ENCODE results near the gene PACRG. TPM values are rescaled to one million over a fixed set of nuclear protein-coding genes. Genes with fewer than 3 reads are reported as not detected.

Gene PACRG
- total RNA-seq, 1 donor from 2014 or later, result 10.5 TPM

GRCh38 chr6:162846723-162847122, 118.9 kb downstream of the PACRG start:
- Histone ChIP-seq H3K27ac (replicated peaks) (no peak overlapping the region), H3K36me3 (no peaks in the 10 kb centered on the region), H3K27me3 (ENCODE audit: low read depth) (no peaks in the 10 kb centered on the region), H3K4me1 (peaks cover 7% of the 10 kb centered on the region), H3K9me3 (replicated peaks) (no peaks in the 10 kb centered on the region), H3K4me3 (no peak overlapping the region)
- TF ChIP-seq, protein P1, sequence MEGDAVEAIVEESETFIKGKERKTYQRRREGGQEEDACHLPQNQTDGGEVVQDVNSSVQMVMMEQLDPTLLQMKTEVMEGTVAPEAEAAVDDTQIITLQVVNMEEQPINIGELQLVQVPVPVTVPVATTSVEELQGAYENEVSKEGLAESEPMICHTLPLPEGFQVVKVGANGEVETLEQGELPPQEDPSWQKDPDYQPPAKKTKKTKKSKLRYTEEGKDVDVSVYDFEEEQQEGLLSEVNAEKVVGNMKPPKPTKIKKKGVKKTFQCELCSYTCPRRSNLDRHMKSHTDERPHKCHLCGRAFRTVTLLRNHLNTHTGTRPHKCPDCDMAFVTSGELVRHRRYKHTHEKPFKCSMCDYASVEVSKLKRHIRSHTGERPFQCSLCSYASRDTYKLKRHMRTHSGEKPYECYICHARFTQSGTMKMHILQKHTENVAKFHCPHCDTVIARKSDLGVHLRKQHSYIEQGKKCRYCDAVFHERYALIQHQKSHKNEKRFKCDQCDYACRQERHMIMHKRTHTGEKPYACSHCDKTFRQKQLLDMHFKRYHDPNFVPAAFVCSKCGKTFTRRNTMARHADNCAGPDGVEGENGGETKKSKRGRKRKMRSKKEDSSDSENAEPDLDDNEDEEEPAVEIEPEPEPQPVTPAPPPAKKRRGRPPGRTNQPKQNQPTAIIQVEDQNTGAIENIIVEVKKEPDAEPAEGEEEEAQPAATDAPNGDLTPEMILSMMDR (IDR thresholded peaks at IDR 0.05; ENCODE audit: borderline replicate concordance), result no peak
- no peak for DNase-seq
- intact Hi-C loops (cut with micrococcal nuclease), result no loop called here

- Histone ChIP-seq H3K36me3 (no peaks in the 10 kb centered on the region), H3K4me1 (peaks cover 7% of the 10 kb centered on the region), H3K27me3 (ENCODE audit: low read depth) (no peaks in the 10 kb centered on the region), H3K4me3 (no peak overlapping the region), H3K27ac (replicated peaks) (no peak overlapping the region), H3K9me3 (replicated peaks) (no peaks in the 10 kb centered on the region)
- intact Hi-C loops (cut with micrococcal nuclease), result no loop called here
- DNase-seq, result no peak
- TF ChIP-seq, protein P1 (IDR thresholded peaks at IDR 0.05; ENCODE audit: borderline replicate concordance), result no peak
Observed at GRCh38 chr6:162849269-162849668, 121.5 kb downstream of the PACRG start.

- H3K4me3 ChIP-seq, result no peak overlapping the region
- no peaks in the 10 kb centered on the region for H3K27me3 ChIP-seq (ENCODE audit: low read depth)
- no peaks in the 10 kb centered on the region for H3K9me3 ChIP-seq (replicated peaks)
- no peak for DNase-seq
- H3K27ac ChIP-seq (replicated peaks), result no peak overlapping the region
- peaks cover 9% of the 10 kb centered on the region for H3K4me1 ChIP-seq
- TF ChIP-seq, protein P1 (IDR thresholded peaks at IDR 0.05; ENCODE audit: borderline replicate concordance), result no peak
- intact Hi-C loops (cut with micrococcal nuclease), result loop anchor here (10.0 kb wide), 1 partner anchor 1113 kb away; no protein-coding TSS in a partner anchor
- no peaks in the 10 kb centered on the region for H3K36me3 ChIP-seq
Observed at GRCh38 chr6:162852192-162852591, 124.4 kb downstream of the PACRG start.

DNA sequence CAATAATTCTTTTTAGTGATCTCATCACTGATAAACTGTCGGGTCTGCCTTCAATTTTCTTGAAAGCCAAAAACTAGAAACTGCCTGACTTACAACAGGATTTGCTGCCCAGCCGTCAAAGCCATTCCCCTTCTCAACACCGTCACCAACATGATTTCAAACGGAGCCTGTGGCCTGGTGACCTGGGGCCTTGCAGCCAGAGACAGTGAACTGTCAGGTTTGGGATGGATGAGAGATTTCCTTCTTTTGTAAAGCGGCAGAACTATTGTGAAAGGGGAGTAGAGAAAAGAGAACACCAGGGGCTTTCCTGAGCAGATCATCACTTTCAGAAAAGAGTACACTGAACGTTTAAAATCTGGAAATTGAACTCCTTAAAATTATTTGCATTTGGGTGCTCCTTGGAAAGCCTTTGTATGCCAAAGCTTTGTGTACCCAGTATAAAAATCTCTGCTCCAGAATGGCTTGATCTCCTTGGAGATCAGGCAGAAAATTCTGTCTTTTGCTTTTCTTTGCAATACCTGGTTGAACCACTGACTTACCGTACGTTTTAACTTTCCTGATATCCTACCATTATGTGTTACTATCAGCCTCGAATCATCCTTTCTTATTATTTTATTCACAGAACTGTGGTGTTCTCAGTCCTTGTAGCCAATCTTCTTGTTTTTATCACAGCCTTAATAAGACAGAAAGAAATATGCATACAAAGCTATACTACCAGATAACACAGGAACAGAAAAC, 125.2 kb downstream of the PACRG start:
- peaks cover 13% of the 10 kb centered on the region for H3K4me1 ChIP-seq
- no peaks in the 10 kb centered on the region for H3K27me3 ChIP-seq (ENCODE audit: low read depth)
- H3K27ac ChIP-seq (replicated peaks), result no peak overlapping the region
- H3K36me3 ChIP-seq, result no peaks in the 10 kb centered on the region
- no peaks in the 10 kb centered on the region for H3K9me3 ChIP-seq (replicated peaks)
- no peak overlapping the region for H3K4me3 ChIP-seq
- TF ChIP-seq, protein P1 (IDR thresholded peaks at IDR 0.05; ENCODE audit: borderline replicate concordance), result no peak
- intact Hi-C loops (cut with micrococcal nuclease), result loop anchor here (10.0 kb wide), 1 partner anchor 1112 kb away; no protein-coding TSS in a partner anchor
- no peak for DNase-seq

DNA sequence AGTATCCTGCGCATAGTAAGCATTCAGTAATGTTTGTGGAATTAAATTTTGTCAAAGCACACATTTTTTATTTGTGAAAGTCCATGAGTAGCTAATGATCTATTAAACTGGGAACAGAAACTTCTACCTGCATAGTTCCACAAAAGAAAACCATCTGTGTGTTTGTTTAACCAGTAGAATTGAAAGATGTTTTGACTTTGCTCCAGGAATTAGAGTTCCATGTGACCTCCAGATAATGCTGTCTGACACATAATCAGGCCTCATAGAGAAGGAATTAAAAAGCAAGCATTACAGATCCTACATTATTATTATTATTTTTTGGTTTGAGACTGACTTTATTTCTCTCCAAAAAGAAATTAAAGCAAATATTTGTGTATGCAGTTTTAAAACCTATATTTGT, 126.5 kb downstream of the PACRG start:
- Histone ChIP-seq H3K36me3 (no peaks in the 10 kb centered on the region), H3K27me3 (ENCODE audit: low read depth) (no peaks in the 10 kb centered on the region), H3K4me1 (peaks cover 8% of the 10 kb centered on the region), H3K9me3 (replicated peaks) (no peaks in the 10 kb centered on the region), H3K4me3 (no peak overlapping the region), H3K27ac (replicated peaks) (no peak overlapping the region)
- intact Hi-C loops (cut with micrococcal nuclease), result loop anchor here (10.0 kb wide), 1 partner anchor 1111 kb away; no protein-coding TSS in a partner anchor
- DNase-seq, result no peak
- TF ChIP-seq, protein P1 (IDR thresholded peaks at IDR 0.05; ENCODE audit: borderline replicate concordance), result no peak
